Stimulated activated CD8-positive, alpha-beta memory T cell treated with anti-CD3 and anti-CD28 coated beads, Interleukin-4, amount 100 ng/mL, for 24 hours (primary cell): ENCODE results near the gene PIGN.

ENCODE experiments used
- DNase-seq: peaks from one replicate; pipeline ENCODE4 v3.0.0-alpha.2; 2020; ENCODE audit warnings: low read depth

PIGN gene

DNA sequence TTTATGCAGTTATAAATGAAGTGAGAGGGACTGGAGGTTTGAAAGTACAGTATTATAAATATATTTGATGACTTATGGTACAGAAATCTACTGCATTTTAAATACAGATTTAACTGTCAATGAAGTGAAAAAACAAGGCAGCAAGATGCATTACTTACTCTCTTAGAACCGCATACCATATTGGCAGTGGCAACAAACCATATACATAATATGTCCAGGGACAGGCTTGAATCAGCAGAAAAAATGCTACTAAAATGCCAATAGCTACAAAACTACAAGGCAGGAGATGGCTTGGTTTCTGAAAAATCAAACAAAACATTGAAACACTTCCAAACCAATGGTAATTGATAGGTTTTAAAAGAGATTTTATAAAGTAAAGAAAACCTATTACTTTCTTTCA, 77.2 kb downstream of the PIGN start:
- no peak for DNase-seq

DNA sequence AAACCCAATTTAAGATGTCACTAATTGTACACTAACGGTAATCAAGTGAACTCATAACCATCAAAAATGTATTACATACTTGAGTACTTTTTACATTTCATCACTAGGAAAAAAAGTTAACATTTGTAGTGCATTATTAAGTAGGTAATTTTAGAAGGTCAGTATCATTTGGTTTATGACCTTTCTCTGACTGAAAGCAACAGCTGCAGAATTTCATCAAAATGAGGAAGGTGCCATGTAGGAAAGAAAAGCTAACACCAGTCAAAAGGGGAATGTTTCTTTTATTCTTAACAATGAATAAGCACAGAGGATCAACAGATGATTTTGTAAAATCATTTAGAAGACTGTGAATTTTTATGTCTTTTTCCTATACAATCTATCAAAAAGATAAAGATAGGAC, 79.0 kb downstream of the PIGN start:
- no peak for DNase-seq

DNA sequence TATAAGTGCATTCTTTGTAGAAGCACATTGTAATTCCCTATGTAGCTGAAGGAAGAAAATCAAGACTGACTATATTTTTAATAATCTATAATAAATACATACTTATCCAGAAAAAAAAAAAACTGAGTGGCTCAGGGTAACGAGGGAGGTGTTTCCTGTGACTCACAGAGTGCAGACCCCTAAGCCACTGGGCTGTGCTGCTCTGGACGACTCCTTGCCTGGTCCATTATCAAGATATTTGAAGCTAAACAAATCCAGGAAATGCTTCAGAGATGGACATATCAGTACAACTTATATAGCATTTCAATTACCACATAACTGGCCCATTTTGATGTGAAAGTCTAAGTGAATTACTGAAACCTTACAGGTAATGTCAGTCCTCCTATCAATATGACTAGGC, 80.6 kb downstream of the PIGN start:
- no peak for DNase-seq

GRCh38 chr18:62105376-62105775, 81.5 kb downstream of the PIGN start:
- no peak for DNase-seq

- no peak for DNase-seq
Measured at GRCh38 chr18:62102221-62102620, 84.6 kb downstream of the PIGN start.

GRCh38 chr18:62101321-62101721, 85.5 kb downstream of the PIGN start:
- DNase-seq, result no peak

DNA sequence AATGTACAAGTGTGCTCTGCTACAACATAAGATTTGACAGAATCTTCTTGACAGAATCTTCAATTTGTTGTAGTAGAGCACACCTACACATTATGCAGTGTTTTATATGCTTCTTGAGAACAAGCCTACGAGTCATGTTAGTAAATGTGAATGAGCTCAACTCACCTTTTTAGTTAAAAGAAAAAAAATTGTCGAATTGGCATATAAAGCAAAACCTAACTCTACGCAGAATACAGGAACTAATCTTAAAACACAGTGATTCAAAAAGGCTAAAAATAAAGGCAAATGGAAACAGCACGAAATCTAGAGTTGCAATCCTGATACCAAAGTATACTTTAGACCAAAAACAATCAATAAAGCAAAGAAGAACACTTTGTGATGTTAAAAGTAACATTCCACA, 87.9 kb downstream of the PIGN start:
- no peak for DNase-seq

DNA sequence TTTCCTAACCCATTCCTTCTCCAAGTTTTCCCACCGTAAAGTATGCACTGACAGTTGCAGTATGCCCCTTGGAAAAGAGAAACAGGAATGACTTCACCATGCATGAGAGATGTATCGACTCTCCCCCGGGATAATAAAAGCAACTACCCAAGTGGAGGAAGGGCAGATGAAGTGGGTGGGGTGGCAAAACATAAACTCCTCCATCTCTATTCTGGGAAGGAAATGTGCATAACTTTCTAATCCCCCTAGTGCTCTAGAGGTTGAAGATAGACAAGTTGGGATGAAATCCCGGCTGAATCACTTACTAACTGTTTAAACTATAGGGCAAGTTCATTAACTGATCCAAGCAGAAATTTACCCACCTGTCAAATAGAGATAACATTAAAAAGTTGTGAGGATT, 89.2 kb downstream of the PIGN start:
- no peak for DNase-seq

GRCh38 chr18:62091487-62092120, 95.3 kb downstream of the PIGN start:
- DNase-seq, result no peak

- DNase-seq, result no peak
Measured at GRCh38 chr18:62089174-62089573, 97.7 kb downstream of the PIGN start.

- no peak for DNase-seq
Measured at GRCh38 chr18:62088156-62088555, 98.7 kb downstream of the PIGN start.

- DNase-seq, result no peak
Measured at GRCh38 chr18:62085756-62086155, 101.1 kb downstream of the PIGN start.

DNA sequence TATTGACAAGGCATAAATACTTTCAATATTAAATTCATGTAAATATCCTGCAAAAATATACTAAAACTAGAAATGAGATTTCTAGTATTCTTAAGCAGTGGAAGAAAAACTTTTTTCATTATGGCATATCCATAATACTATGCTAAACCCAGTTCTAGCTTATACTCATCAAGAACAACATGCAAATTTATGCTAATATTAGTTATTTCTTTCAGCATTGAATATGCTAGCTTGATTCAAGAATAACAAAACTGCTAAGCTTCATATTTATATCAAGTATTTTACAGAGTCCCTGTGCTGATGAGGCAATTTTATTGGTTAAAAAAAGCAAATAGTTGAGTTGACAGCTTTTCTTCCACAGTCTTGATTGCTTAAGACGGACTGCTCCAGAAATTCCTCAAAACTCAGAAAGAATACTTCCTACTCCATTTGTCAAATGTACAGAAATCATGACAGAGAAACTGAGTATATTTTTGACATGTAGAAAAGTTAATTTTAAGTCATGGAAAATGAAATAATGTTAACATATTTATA, 105.0 kb downstream of the PIGN start:
- no peak for DNase-seq

GRCh38 chr18:62081248-62081647, 105.6 kb downstream of the PIGN start:
- no peak for DNase-seq

- no peak for DNase-seq
Measured at GRCh38 chr18:62080172-62080900, 106.5 kb downstream of the PIGN start.

GRCh38 chr18:62073461-62074281, 113.2 kb downstream of the PIGN start:
- no peak for DNase-seq

GRCh38 chr18:62072370-62072769, 114.5 kb downstream of the PIGN start:
- DNase-seq, result no peak

- no peak for DNase-seq
Measured at GRCh38 chr18:62071071-62071470, 115.8 kb downstream of the PIGN start.

DNA sequence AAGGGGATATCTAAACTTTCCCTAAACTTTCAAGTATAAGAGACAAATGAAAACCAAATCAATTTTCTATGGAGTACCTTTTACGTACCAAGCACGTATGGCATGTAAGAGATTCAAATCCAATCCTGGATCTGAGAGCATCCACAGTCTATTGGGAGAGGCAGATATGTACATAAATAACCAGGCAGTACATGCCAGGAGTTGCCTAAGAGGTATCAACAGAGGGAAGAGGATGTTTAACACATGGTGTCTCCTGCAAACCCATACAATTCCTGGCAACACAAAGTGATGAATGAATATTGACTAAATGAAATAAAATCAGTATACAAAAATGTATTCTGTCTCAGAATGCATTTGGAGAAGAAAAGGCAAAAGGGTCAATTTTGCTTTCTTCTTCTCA, 116.6 kb downstream of the PIGN start:
- no peak for DNase-seq

- DNase-seq, result no peak
Measured at GRCh38 chr18:62069556-62069955, 117.3 kb downstream of the PIGN start.

- no peak for DNase-seq
Measured at GRCh38 chr18:62066102-62066818, 120.6 kb downstream of the PIGN start.

- no peak for DNase-seq
Measured at GRCh38 chr18:62064361-62064760, 122.5 kb downstream of the PIGN start.
